Neural progenitor cell (in vitro differentiated cells): Measurements from ENCODE around the gene DOCK10.

ENCODE experiments used
- CTCF ChIP-seq: fragments of 200-600 bp; sonication (generic); IDR thresholded peaks from 2 replicates; pipeline ENCODE4 v1.5.1; 2017; ENCODE audit warnings: antibody characterized with exemption, mild to moderate bottlenecking
- EZH2 ChIP-seq: fragments of 200-600 bp; sonication (generic); IDR thresholded peaks from 2 replicates; pipeline ENCODE4 v1.6.1; 2017; ENCODE audit warnings: antibody characterized with exemption, mild to moderate bottlenecking, moderate library complexity

GRCh38 chr2:225033440-225034318, 8.6 kb downstream of the DOCK10 start:
- TF ChIP-seq CTCF (no peak), EZH2 (no peak)
